ENCODE measurements around the gene LIPK. TPM values are rescaled to one million over a fixed set of nuclear protein-coding genes. Genes with fewer than 3 reads are reported as not detected.

Gene LIPK
- total RNA-seq, 1 donor from 2014 or later: not detected

GRCh38 chr10:88769384-88769783 is 63.3 kb downstream of the LIPK start:
- H3K27ac ChIP-seq: no peak overlapping the region
- TF ChIP-seq CTCF (IDR thresholded peaks at IDR 0.05): no peak
- no peaks in the 10 kb centered on the region for H3K9me3 ChIP-seq
- intact Hi-C loops (cut with DNase I): no loop called here
- no peaks in the 10 kb centered on the region for H3K27me3 ChIP-seq
- DNase-seq: no peak
- no peaks in the 10 kb centered on the region for H3K36me3 ChIP-seq
- H3K4me1 ChIP-seq: no peaks in the 10 kb centered on the region
- no peak overlapping the region for H3K4me3 ChIP-seq
- no peak for ATAC-seq

DNA sequence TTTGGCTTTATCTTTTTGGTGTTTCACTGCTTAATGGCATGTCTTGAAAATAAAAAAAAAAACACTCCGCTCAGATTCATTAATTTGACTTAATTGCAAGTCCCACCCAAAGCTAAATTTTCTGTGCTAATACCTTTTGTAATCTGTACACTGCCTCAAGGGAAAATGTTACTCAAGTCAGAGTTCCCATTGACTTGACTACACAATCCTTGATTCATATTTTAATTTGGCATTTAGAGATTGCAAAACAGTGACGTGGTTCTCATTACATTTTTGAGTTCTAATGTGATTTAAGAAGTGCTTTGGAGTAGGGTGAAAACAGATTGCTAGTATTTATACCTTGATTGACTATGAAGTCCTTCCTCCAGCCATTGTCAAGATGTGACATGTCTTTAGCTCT is 75.2 kb downstream of the LIPK start:
- no peaks in the 10 kb centered on the region for H3K4me1 ChIP-seq
- TF ChIP-seq CTCF (IDR thresholded peaks at IDR 0.05): no peak
- no peak for ATAC-seq
- H3K27ac ChIP-seq: no peak overlapping the region
- intact Hi-C loops (cut with DNase I): no loop called here
- DNase-seq: no peak
- no peaks in the 10 kb centered on the region for H3K9me3 ChIP-seq
- no peaks in the 10 kb centered on the region for H3K36me3 ChIP-seq
- H3K4me3 ChIP-seq: no peak overlapping the region
- H3K27me3 ChIP-seq: no peaks in the 10 kb centered on the region

DNA sequence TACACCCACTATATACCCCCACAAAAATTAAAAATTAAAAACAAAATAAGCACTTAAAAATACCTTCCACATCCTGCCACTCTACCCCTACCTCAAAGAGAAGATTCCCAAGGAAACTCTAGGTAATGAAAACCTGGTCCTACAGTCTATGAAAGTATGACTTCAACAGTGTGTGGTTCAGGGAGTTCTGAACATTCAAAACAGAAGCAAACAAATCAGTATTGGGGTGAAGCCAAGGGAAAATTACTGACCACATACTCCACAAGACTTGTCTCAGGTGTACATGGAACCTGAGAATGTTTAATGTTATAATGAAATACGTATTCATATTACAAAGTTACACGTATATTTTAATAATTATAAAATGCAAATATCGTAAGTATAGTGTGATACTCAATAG is 76.2 kb downstream of the LIPK start:
- ATAC-seq (no peak), DNase-seq (no peak)
- no peaks in the 10 kb centered on the region for H3K27me3 ChIP-seq
- intact Hi-C loops (cut with DNase I): no loop called here
- no peak overlapping the region for H3K4me3 ChIP-seq
- no peaks in the 10 kb centered on the region for H3K36me3 ChIP-seq
- no peak overlapping the region for H3K27ac ChIP-seq
- H3K9me3 ChIP-seq: no peaks in the 10 kb centered on the region
- no peaks in the 10 kb centered on the region for H3K4me1 ChIP-seq
- no peak for TF ChIP-seq CTCF (IDR thresholded peaks at IDR 0.05)

- no peak overlapping the region for H3K4me3 ChIP-seq
- H3K27ac ChIP-seq: no peak overlapping the region
- H3K9me3 ChIP-seq: no peaks in the 10 kb centered on the region
- no peaks in the 10 kb centered on the region for H3K4me1 ChIP-seq
- no peak for TF ChIP-seq CTCF (IDR thresholded peaks at IDR 0.05)
- no peak for ATAC-seq
- no peak for DNase-seq
- no peaks in the 10 kb centered on the region for H3K36me3 ChIP-seq
- intact Hi-C loops (cut with DNase I): no loop called here
- H3K27me3 ChIP-seq: no peaks in the 10 kb centered on the region
Observed at GRCh38 chr10:88783724-88784123, 77.7 kb downstream of the LIPK start.

- TF ChIP-seq CTCF (IDR thresholded peaks at IDR 0.05): no peak
- Histone ChIP-seq H3K36me3 (no peaks in the 10 kb centered on the region), H3K4me3 (no peak overlapping the region), H3K27ac (no peak overlapping the region), H3K9me3 (no peaks in the 10 kb centered on the region), H3K4me1 (no peaks in the 10 kb centered on the region), H3K27me3 (no peaks in the 10 kb centered on the region)
- DNase-seq (no peak), ATAC-seq (no peak)
- intact Hi-C loops (cut with DNase I): no loop called here
Observed at GRCh38 chr10:88786032-88786770, 80.2 kb downstream of the LIPK start.

DNA sequence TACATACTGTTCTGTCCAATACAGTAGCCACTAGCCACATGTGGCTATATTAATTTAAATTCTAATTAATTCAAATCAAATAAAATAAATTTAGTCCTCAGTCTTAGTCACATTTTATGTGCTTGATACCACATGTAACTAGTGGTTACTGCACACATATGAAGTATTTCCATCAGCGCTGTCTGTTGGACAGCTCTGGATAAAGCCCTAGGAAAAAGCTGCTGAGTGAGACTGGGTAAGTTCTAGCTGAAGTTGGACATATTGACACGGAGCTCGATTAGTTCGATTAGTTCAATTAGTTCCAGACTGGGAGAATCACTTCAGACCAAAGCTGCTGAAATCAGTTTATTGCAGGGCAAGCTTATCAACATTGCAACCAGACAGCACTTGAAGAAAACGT is 81.4 kb downstream of the LIPK start:
- no peak for TF ChIP-seq CTCF (IDR thresholded peaks at IDR 0.05)
- no peaks in the 10 kb centered on the region for H3K27me3 ChIP-seq
- DNase-seq (no peak), ATAC-seq (no peak)
- no peaks in the 10 kb centered on the region for H3K9me3 ChIP-seq
- no peak overlapping the region for H3K4me3 ChIP-seq
- no peaks in the 10 kb centered on the region for H3K4me1 ChIP-seq
- H3K36me3 ChIP-seq: no peaks in the 10 kb centered on the region
- H3K27ac ChIP-seq: no peak overlapping the region
- intact Hi-C loops (cut with DNase I): no loop called here

Data from upper lobe of right lung (tissue), 1 donor.